IMR-90 (cell line): ENCODE results near the gene ANKLE2.

Source experiments
- BHLHE40 ChIP-seq: fragments of 150-350 bp; IDR thresholded peaks from 2 replicates; pipeline ENCODE4 v1.6.1; 2016; ENCODE audit warnings: mild to moderate bottlenecking, low read depth, low read length
- CEBPB ChIP-seq: IDR thresholded peaks from 2 replicates; pipeline ENCODE4 v1.6.1; 2012; ENCODE audit warnings: low read depth, low read length, improper control_type of control experiment
- CTCF ChIP-seq: conservative IDR thresholded peaks from 2 replicates; pipeline ENCODE4 v1.5.1; 2012; ENCODE audit warnings: mild to moderate bottlenecking, low read depth, low read length, improper control_type of control experiment
- MAZ ChIP-seq: IDR thresholded peaks from 2 replicates; pipeline ENCODE4 v1.6.1; 2012; ENCODE audit warnings: low read depth, mild to moderate bottlenecking, low read length, improper control_type of control experiment, moderate library complexity, borderline replicate concordance
- POLR2A ChIP-seq: IDR thresholded peaks from 2 replicates; pipeline ENCODE4 v1.6.1; 2012; ENCODE audit warnings: mild to moderate bottlenecking, low read depth, low read length
- RAD21 ChIP-seq: IDR thresholded peaks from 2 replicates; pipeline ENCODE4 v1.6.1; 2012; ENCODE audit warnings: low read length, improper control_type of control experiment
- RFX5 ChIP-seq: IDR thresholded peaks from 2 replicates; pipeline ENCODE4 v1.8.0; 2012; ENCODE audit warnings: low read depth, mild to moderate bottlenecking, low read length, moderate library complexity

DNA sequence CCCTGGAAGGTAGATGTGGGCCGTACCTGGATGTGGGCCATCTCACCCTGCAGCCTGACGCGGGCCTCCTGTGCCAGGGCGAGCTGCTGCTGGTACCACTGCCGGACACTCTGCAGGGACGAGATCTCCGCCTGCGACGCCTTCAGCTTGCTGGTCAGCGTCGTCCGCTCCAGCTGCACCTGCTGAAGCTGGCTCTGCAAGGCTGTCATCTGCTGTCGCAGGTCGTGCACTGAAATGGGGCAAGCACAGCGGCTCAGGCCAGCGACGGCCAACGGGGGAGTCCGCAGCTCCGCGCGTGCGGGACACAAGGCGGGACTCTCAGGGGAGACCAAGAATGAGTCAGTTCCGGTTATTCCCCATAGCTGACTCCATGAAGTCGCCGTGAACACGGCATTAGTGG is 40.1 kb upstream of the ANKLE2 start:
- TF ChIP-seq CTCF (no peak), POLR2A (no peak), RFX5 (no peak), RAD21 (no peak), MAZ (no peak), BHLHE40 (no peak), CEBPB (no peak)
